Hematopoietic multipotent progenitor cell treated with erythropoietin and hydrocortisone succinate and interleukin-3 and kit ligand, for 17 days (in vitro differentiated cells): Measurements from ENCODE around the gene SOBP.
A peak's percentile ranks its signal among the peaks of the same experiment; 100 is the strongest.

Experiments used
- DNase-seq: peaks from one replicate; pipeline ENCODE4 v3.0.0-alpha.2; 2015; ENCODE audit warnings: low spot score

The SOBP gene

DNA sequence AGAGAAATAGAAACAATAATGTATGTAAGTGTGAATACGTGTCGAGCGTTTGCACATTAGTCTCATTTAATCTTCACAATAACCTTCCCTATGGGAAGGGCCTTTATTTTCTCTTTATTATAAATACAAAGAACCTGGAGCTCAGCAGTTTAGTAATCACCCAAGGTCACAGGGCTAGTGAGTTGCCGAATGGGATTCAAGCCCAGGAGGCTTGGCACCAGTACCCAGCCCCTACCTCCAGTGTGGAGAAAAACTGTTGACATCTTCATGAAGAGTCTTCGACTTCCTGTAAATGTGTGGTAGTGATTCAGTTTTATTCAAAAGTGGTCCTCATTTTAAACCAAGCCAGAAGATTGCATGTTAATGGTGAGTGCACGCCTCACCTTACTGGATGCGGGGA lies 171.4 kb downstream of the SOBP start:
- no peak for DNase-seq

DNA sequence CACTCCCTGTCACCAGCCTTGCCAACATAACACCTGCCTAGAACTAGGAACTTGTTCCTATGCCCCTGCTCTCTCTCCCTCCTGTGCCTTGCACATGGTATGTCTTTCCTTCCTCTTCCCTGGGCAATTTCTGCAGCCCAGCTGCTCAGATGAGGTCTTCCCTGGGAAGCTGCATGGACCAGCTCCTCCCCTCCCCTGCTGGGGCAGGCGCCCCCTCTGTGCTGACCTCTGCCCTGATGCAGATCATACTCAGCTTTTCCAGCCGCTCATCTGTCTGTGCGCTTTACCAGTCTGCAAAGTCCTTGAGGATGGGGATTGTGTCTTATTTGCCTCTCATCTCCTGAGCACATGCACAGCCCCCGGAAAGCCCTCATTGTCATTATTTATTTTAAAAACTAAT lies 172.4 kb downstream of the SOBP start:
- DNase-seq: no peak

DNA sequence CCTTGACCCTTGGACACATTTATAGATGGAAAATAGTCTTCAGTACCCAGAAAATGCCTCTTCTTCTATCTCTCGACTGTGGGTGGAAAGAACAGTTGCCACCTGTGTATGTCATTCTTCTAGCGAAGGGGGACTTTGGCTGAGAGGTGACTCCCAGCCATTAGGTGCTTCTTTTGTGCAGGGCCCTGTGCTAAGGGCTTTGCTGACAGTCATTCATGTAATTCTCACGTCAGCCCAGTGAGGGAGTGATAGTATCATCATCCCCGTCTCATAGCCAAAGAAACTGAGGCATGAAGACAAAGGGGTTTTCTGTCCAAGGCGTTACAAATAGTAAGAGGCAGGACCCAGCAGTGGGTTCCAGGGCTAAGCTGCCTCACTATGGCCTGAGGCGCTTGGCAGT lies 173.4 kb downstream of the SOBP start:
- DNase-seq: no peak

DNA sequence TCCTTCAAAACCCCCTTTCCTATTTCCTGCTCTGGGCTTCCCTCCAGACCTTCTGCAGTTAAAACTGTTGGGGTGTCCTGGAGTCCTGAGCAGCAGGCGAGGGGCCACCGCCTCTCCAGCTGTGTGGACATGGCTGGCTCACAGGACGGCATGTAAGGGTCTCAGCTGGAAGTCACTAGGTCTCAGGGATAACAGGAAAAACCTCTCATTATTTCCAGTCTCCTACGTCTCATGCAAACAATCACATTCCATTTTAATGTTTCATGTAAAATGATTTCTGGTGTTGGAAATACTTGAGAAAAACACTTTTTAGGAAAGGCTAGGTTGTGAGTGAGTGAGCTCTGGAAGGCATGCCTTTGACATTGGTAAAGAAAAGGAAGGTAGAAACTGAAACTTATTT lies 175.5 kb downstream of the SOBP start:
- DNase-seq: no peak

DNA sequence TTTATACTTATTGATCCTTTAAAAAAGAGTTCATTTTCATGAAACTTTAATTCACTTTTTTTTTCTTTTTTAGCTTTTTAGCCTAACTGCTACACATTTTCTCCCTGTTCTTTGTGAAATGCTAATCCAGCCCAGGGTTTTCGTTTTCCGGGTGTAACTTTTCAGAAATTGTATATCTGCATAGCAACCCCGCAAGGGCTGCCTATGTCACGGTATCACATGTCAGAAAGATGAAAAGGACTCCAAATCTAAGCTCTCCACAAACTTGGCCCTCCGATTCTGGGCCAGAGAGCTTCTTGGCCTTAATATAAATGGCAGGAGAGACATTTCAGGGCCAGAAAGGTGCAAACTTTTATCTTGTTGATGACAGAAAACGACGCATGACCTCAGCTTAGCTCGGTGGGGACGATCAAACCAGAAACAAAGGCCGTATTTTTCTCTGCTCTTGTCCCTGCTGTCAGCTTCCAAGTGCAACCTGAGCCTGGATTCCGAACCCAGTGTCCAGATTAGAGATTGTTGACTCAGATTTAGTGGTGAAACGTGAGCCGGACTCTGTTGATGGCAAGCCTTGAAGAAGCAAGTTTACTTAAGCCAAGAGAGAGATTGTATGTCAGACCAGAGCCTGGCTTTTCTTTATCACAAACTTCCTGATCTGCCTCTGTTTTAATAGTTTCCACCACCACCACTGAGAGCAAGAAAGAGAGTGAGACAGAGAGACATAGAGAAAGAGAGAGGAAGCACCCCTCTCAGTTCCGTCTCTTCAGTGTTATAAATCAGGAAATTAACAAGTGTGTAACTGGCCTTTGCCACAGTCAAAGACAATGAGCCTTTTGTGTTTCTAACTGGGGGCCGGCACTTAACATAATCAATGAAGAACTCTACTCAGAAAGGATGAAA lies 176.4 kb downstream of the SOBP start:
- DNase-seq: no peak

DNA sequence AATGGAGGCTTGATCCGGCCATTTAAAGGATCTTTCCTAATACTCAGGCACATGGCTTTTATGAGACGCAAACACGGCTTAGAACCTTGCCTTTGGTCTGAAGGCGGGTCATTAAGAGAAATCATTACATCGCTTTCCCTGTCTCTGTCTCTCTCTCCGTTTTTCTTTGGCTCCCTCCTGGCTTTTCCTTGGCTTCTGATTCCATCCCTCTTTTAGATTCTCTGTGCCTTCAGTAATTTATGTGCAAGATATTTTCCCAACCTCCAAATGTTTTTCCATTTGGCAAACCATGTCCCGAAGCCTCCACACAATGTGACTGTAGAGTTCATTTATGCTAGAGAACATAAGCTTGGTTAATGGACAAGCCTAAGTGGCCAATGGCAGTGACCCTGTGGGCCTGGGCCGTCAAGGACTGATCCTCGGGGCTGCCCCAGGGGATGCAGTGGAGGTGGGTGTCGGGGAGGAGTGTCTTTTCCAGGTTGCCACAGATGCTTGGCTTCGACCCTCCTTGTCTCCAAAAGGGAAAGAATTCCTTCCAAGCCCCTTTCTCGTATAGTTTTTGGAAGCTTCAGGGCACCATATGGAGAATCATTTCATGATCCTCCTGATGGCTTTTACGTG lies 177.2 kb downstream of the SOBP start:
- DNase-seq: no peak

DNA sequence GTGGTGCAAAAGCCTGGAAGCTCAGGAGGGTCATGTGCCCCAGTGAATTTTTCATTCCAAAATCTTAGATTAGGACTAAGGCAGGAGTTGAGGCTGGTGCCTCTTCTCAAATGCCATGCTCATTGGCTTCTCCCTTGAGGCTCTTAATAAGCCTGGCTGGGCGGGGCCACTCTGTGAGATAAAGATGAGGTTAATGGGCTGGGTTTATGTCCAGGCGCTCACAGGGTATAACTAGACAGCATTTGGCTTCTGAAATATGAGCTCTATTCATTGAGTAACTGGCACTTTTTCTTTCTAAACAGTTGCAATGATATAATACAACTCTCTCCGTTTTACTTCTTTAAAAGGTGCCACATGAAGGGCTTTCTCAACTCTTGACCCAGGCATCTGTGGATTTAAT lies 177.9 kb downstream of the SOBP start:
- DNase-seq: no peak

DNA sequence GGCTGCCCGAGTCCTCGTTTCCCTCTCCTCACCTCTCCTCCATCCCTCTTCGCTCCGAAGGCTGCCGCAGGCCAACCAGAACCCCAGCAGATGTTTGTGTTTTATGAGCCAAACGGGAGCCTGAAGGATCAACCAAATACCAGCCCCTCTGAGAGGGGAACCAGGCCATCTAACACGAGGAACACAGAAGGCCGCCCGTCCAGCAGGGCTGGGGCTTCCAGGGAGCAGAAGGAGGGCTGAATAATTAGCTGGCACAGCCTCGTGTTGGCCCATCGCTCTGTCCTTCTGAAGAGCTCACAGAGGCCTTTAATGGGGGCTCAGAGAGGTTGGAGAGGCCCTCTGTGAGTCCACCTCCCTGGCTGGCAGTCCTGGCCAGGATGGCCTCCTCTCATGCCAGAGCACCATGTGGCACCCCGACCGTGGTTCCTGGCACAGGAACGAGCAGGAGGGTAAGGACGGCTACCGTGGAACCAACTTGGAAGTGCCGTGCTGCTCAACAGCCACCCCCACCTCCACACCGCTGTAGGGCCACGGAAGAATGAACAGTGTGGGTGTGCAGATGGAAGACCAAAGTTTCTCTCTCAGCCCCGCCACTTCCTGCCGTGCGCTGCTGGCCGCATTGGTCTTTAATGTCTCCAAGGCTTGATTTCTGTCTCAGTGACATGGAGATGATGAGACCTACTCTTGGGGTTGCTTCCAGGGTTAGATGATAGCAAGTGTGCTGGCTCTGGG lies 179.0 kb downstream of the SOBP start:
- DNase-seq: no peak

DNA sequence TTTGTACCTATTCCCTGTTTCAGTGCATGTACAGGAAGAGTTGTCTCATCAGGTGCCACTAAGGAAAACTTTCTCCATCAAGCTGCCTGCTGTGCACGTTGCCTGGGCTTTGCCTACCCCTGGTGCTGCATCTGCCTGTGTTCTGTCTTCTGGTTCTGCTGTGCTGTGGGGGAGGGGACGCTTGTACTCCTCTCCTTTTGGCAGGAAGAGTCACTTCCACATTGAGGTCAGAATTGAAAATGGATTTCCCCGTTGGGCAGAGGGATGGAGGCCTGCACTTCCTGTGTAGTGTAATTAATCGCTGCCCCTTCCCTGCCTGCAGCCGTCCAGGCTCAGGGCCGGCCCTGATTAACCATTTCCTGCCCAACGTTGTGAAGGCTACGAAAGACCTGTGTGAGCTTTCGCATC lies 180.9 kb downstream of the SOBP start:
- DNase-seq: no peak

DNA sequence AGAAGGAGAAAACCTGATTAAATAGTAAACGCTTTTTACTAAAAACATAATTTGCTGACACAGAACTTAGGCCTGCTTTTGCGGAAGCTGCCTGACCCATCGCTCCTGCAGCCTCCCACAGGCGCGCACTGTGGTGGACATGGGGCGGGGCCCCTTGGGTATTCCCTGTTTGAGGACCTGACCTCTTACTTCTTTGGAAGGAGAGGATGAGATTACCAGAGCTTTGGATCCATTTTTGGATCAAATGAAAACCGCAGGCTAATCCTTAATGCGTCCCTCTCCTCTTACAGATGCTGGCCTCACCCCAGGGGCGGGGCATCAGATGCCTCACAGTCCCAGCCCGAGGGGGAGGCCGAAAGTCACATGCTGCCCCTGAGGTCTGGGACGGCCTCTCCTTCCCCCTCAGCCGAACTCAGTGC lies 183.2 kb downstream of the SOBP start:
- DNase-seq: no peak

DNA sequence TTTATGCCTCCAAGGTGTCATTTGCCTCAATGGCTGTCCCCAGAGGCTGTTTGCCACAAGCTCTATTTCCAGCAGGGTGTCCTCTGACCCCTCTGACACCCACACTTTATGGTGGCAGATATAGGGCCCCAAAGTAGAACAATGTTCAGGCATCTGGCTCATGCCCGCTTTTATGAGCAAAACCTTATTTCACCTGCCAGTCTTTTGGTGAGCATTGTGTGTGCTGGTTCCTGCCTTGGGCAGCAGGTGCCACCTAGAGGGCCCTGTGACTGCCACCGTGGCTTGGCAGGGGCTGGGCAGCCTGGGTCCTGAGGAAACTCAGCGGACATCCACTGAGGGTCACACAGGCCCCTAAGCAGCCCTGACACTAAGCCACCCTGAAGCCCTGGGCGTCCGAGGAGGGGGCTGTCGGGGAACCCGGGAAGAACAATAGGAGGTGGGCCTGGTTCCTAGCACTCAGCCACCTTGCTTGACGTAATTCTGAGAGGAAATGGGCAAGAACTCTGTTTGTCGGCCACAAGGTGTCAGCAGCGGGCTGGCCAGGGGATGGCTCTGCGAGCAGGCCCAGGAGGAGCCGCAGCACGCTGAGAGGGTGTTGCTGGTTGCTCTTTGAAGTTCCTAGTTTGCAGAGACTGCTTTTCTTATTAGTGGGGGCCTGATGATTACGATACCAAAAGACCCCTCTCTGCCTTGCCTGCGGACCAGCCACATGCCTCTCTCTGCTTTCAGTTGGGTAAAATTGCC lies 185.2 kb downstream of the SOBP start:
- DNase-seq: peak; percentile 29

DNA sequence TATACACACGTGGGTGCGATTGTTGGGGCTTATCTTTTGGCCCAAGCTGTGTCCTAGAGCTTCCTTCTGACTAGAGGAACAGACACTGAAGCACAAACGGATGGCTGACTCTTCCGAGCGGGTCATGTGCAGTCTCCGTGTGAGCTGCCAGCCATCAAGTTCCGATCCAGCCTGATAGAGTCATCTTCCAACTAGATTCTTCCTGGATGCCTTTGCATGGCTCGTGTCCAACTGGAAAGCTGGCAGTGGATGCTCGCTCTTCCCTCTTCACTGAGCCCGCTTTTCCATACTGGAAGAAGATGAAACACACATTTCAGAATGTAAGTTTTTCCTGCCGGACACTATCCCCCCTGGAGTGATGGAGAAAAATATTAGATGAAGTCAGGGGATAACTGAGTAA lies 186.1 kb downstream of the SOBP start:
- DNase-seq: no peak

DNA sequence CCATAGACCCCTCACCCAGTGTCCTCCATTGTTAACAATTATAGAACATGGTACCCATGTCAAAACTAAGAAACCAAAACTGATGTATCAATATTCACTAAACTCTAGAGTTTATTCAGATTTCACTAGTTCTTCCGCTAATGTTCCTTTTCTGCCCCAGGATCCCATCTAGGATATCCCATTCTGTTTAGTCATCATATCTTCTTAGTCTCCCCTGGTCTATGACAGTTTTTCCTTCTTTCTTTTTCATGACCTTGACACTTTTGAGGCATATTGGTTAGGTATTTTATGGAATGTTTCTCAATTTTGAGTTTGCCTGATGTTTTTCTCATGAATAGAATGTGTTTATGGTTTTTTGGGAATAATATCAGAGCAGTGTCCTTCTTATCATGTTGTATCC lies 187.5 kb downstream of the SOBP start:
- DNase-seq: no peak

DNA sequence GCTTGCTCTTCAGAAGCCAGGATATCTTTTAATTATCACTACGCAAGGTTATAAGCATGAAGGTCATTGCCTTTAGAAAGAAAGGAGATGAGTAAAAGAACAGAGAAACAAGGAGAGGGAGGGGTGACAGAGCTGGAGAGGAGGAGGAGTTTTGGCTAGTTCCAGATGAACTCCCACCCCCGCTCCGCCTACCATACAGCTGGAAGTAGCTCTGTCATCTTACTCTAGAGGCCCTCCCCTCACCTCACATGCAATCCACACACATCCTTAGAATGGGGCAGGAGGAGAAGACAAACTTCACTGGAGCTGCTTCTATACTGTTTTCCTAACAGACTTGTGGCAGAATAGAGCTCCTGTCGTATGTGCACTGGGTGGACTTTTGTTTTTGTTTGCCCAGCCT lies 189.5 kb downstream of the SOBP start:
- DNase-seq: no peak

DNA sequence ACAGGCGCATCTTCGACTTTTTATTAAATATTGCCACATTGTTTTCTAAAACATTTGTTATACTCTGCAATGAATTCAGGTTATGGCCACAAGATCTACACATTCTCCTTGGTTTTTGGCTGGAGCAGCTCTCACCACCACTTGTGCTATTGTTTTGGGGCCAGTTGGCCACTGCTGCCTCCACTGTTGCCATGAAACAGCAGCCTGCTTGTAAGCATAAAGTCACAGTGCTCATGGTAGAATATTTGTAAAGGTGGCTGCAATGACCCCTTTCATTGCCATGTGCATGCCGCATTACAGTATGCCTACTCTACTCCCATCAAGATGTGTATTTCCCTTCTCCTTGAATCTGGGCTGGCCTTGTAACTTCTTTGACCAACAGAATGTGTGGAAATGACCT lies 192.8 kb downstream of the SOBP start:
- DNase-seq: no peak

DNA sequence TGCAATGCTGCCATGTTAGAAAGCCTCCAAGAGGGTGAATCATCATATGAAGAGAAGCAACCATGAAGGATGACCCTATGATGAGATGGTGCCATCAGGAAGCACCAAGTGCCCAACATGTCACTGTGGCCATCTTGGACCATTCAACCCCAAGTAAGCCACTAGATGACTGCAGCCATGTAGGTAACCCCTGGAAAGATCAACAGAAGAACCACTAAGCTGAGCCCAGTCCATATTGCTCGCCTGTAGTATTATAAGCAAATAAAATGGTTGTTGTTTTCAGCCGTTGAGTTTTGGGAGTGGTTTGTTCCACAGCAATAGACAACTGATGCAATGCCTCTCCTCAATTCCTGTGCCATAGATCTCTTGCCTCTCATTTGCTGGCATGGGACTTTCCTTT lies 193.3 kb downstream of the SOBP start:
- no peak for DNase-seq

DNA sequence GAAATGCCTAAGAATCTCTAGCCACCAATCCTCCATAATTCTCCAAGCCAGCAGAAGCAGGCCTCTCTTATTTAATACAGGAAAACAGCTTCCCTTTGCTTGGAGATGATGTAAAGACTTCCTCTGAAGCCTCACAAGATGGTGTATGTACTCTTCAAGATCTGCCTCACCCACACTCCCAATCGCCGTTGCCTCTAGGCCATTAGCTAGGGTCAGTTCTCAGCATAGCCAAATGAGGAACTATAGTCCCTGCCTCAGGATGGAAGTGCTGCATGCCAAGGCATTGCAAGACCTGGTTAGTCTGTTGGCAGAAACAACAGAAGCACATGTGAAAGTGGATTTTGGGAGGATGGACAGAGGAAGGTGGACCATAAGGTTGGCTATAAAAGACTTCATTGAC lies 195.1 kb downstream of the SOBP start:
- DNase-seq: no peak

DNA sequence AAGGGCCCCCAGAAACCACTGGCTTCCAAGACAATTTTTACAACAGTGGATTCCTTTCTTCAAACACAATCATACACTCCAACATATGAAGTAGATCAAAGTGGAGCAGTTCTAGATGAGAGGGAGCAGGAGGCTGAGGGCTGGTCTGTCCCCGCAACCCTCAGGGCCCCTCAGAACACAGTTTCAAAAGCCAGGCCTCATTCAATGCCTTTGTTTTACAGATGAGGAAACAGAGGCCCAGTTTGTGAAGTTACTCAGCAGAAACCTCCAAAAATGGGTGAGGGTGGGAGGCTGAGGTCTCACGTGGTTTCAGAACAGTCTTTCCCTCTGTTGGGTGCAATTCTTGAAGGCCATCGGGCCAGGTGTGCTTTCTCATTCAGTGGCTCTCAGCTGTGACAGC lies 199.3 kb downstream of the SOBP start:
- no peak for DNase-seq

DNA sequence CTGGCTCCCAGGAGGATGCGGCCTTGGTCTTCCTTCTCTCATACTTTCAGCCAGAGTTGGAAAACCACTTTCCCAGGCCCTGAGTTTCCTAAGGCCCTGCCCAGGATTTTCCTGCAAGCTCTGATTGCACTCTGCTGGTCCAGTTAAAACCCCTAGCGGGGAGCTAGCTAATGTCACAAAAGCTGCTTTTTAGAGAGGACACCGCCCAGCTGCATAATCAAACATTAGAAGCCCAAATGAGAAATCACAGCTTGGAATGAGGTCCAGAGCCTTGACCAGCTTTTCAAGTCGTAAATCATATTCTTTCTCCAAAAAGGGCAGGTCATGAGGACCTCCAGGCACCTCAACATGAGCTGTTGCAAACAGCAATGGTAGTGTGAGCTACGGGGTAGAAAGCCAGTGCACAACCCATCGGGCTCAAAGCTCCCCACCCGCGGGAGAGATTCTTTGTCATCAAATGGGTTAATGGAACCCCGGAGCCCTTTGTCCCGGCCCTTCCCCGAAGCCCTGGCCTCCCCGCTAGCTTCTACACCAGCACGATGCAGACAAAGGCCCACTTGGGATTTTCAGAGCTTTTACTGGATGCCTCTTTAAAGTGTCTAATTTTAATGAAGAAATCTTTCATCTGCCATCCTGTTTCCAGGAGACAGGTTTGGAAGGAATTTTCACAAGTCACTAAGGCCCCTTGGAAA lies 200.2 kb downstream of the SOBP start:
- DNase-seq: no peak

DNA sequence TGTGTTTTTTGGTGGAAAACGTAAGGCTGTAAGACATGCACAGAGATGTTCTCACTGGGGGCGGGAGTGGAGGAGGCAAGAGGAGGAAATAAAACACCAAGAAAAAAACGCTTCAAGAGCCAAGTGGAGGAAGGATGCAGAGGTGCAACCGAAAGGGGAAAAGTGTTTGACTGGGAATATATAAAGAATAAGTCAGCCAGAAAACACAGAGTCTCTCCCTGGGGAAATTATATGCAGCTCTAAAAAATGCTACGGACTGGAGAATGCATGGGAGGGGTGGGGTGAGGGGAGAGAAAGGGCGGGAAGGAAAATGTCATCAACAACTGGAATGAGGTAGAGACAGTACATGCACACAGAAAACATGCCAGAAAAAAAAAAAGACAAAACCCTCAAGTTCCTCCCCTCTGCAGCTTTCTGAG lies 200.7 kb downstream of the SOBP start:
- no peak for DNase-seq

DNA sequence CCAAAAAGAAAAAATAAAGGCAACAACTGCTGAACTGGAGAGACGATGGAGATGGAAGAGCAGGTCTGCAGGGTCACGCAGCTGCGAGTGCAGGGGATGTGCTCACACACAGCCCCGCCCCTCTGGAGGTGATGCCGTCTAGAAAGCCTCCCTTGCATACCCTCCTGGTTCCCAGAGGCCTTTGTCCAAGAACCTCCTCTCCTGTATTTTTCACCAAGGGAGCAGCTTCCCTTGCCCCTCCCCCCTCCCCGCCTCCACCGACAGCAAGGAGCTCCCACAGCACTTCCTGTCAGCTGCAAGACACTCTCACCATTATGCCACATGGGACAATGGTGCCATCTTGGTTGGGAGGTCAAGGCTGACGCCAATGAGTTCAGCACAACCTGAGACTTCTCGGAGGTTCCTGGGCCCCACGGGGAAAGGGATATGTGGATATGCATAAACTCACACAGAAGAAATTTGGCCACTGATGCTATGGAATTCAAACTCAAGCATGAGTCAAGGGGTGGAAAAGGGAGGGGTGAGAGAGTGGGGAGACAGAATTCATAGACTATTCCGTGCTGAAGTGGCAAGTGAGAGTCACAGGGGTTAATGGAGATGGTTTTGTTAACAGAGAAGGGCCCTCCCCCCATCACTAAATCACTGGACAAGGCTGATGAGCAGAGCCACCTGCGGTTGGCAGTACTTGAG lies 201.3 kb downstream of the SOBP start:
- DNase-seq: no peak
